A673 (cell line): ENCODE results near the gene CDH12.

Source experiments
- EZH2 ChIP-seq: fragments of 200-600 bp; sonication (generic); IDR thresholded peaks from 2 replicates; pipeline ENCODE4 v1.6.1; 2017; ENCODE audit warnings: borderline replicate concordance, low read depth, mild to moderate bottlenecking, mixed read lengths, antibody characterized with exemption, low read length; ENCODE audit not compliant: poor library complexity, severe bottlenecking
- TF ChIP-seq, protein P1 (sequence below): fragments of 300-800, 200-600 bp; sonication (generic); conservative IDR thresholded peaks from 2 replicates; pipeline ENCODE4 v1.5.1; 2017; ENCODE audit warnings: low read depth, mild to moderate bottlenecking, antibody characterized with exemption, low read length, moderate library complexity, mixed read lengths

- TF ChIP-seq, protein P1, sequence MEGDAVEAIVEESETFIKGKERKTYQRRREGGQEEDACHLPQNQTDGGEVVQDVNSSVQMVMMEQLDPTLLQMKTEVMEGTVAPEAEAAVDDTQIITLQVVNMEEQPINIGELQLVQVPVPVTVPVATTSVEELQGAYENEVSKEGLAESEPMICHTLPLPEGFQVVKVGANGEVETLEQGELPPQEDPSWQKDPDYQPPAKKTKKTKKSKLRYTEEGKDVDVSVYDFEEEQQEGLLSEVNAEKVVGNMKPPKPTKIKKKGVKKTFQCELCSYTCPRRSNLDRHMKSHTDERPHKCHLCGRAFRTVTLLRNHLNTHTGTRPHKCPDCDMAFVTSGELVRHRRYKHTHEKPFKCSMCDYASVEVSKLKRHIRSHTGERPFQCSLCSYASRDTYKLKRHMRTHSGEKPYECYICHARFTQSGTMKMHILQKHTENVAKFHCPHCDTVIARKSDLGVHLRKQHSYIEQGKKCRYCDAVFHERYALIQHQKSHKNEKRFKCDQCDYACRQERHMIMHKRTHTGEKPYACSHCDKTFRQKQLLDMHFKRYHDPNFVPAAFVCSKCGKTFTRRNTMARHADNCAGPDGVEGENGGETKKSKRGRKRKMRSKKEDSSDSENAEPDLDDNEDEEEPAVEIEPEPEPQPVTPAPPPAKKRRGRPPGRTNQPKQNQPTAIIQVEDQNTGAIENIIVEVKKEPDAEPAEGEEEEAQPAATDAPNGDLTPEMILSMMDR = no peak
- no peak for TF ChIP-seq EZH2
Measured at GRCh38 chr5:21807953-21808352, 1045.2 kb downstream of the CDH12 start.
